Measurements from ENCODE around the gene RAVER2.

The RAVER2 gene

DNA sequence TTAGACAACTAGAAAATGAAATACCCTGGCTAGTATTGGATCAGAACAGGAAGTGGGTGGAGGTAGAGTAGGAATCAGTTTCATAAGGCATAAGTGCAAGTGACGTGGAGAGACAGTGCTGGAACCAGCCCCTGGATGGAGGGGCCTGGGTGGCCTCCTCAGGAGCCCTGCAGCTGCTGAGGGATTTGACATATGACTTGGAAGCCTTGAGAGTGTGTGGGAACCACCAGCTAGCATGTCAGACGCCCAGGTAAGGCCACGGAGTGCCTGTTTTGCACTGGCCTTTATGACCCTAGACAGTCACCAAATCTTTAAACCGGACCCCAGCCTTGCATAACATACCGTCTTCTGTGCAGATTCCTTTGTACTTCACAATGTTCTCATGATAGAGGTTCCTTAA is 94.4 kb downstream of the RAVER2 start:
- Histone ChIP-seq H3K9me3 (ENCODE audit: control insufficient read depth, insufficient read depth, low read length) (no peaks in the 10 kb centered on the region), H3K36me3 (ENCODE audit: insufficient read depth, low read length) (no peaks in the 10 kb centered on the region; the same call in 1 of the 2 replicates), H3K9ac (ENCODE audit: low read depth, low read length) (no peak overlapping the region), H3K4me1 (ENCODE audit: insufficient read depth, low read length) (no peaks in the 10 kb centered on the region)

DNA sequence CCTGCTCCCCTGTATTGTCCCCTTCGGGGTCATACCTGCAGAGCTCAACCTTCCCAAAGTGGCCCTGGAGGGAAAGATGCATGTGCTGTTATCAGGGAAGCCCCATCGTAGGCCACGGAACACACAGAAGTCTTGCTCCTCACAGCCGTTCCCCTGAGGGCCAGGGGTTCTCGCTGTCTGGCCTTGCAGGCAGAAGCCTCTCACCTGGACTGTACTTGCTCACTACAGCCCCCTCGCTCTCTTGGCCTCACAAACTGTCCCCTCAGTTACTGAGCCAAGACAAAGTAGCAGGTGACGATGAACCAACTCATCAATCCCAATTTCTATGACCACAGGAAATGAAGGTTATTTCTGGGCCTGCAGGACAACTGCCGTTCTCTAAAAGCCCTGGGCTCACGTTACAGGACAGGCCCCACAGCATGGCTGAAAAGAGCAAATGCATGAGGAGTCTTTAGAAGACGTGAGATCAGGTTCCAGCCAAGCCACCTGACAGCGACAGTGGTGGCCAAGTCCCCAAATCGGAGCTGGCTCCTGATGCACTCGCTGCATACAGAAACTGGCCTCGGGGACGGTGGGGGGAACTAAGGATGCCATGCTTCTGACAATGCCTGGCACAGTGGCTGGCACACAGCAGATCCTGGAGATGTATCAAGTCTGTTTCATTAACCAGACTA is 95.0 kb downstream of the RAVER2 start:
- H3K36me3 ChIP-seq (ENCODE audit: insufficient read depth, low read length): no peaks in the 10 kb centered on the region; the same call in 1 of the 2 replicates
- H3K4me1 ChIP-seq (ENCODE audit: insufficient read depth, low read length): no peaks in the 10 kb centered on the region
- no peak overlapping the region for H3K9ac ChIP-seq (ENCODE audit: low read depth, low read length)
- no peaks in the 10 kb centered on the region for H3K9me3 ChIP-seq (ENCODE audit: control insufficient read depth, insufficient read depth, low read length)

DNA sequence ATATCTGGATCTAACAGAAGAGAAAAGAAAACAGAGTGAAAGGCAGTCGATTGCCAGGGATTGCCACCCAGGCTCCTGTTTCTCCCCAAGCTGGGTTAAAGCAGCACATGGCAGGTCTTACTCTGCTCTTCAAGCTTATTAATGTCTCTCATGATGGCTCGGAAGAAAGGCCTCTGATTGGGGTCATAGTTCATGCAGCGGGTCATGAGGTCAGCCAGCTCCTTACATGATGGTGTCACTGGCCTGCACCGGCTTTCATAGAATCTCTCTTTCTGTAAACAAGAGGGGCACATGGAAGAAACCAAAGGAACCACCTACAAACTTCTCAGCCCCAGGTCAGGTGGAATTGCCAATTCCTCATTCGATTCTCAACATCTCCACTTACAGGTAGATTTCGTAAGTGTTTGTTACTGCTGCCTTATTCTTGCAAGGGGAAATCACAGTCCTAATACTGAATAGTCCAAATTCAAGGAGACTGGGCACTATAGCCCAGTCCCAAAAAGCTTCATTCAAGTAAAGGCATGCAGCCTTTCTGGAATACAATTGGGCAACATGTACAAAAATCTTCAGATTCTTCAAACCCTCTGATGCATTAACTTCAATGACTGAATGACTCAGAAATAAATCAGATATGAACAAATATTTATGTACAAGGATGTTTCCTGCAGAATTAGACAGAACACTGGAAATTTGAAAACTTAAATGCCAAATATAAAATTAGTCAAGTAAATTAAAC is 96.6 kb downstream of the RAVER2 start:
- peaks cover 2% of the 10 kb centered on the region; the same call in 1 of the 2 replicates for H3K36me3 ChIP-seq (ENCODE audit: insufficient read depth, low read length)
- no peaks in the 10 kb centered on the region for H3K9me3 ChIP-seq (ENCODE audit: control insufficient read depth, insufficient read depth, low read length)
- no peak overlapping the region for H3K9ac ChIP-seq (ENCODE audit: low read depth, low read length)
- H3K4me1 ChIP-seq (ENCODE audit: insufficient read depth, low read length): no peaks in the 10 kb centered on the region

DNA sequence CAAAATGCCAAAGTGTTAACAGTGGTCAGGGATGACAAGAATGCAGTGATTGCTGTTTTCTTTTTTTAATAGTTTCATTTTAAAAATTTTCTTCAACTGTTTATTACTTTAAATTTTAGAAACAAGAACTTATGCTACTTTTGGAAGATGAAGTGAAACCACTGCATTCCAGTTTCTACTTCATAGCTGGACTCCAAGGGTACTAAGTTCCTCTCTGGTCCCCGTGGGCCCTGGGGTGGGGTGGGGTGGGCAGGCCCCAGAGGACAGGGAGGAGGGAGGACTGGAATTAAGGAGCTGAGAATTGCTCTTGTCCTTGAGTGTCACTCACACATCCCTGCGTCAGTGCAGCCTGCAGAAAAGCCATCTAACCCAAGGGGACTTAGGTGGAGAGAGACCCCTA is 97.3 kb downstream of the RAVER2 start:
- no peaks in the 10 kb centered on the region for H3K9me3 ChIP-seq (ENCODE audit: control insufficient read depth, insufficient read depth, low read length)
- H3K9ac ChIP-seq (ENCODE audit: low read depth, low read length): no peak overlapping the region
- H3K4me1 ChIP-seq (ENCODE audit: insufficient read depth, low read length): no peaks in the 10 kb centered on the region
- peaks cover 2% of the 10 kb centered on the region; the same call in 1 of the 2 replicates for H3K36me3 ChIP-seq (ENCODE audit: insufficient read depth, low read length)

DNA sequence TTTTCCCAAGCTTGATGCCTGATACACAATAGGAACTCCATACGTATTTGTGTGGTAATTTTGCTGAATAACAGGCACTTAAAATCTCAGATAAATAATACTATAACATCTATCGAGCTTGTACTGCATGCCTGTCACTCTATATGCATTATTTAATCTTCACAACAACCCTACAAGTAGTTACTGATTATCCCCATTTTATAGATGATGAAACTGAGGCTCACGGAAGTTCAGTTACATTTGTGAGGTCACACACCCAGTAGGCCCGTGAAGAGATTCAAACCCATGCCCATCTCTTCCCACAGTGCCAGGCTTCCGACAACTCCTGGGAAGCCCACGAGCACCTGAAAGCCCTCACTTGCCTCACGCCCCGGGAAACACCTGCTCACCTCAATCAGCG is 98.8 kb downstream of the RAVER2 start:
- Histone ChIP-seq H3K36me3 (ENCODE audit: insufficient read depth, low read length) (peaks cover 2% of the 10 kb centered on the region; the same call in 1 of the 2 replicates), H3K9ac (ENCODE audit: low read depth, low read length) (no peak overlapping the region), H3K9me3 (ENCODE audit: control insufficient read depth, insufficient read depth, low read length) (no peaks in the 10 kb centered on the region), H3K4me1 (ENCODE audit: insufficient read depth, low read length) (no peaks in the 10 kb centered on the region)

DNA sequence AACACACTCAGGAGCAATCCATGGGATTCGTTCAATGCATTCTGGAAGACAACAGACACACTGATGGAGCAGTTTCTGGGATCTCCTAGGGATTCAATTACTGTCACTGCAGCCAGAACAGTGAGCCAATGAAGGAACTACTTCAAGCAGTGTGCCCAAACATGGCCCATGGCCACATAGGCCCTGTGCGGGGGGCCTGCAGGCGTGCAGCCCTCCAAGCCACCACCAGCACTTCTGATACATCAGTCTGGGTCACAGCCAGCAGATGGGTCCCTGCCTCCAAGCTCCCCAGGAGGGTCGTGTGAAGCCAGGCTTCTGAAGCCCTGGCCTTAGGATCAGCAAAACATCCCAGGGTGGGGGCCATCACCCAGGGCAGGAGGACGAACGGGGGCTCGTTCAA is 99.3 kb downstream of the RAVER2 start:
- Histone ChIP-seq H3K4me1 (ENCODE audit: insufficient read depth, low read length) (no peaks in the 10 kb centered on the region), H3K9me3 (ENCODE audit: control insufficient read depth, insufficient read depth, low read length) (no peaks in the 10 kb centered on the region), H3K36me3 (ENCODE audit: insufficient read depth, low read length) (peaks cover 2% of the 10 kb centered on the region; the same call in 1 of the 2 replicates), H3K9ac (ENCODE audit: low read depth, low read length) (no peak overlapping the region)

DNA sequence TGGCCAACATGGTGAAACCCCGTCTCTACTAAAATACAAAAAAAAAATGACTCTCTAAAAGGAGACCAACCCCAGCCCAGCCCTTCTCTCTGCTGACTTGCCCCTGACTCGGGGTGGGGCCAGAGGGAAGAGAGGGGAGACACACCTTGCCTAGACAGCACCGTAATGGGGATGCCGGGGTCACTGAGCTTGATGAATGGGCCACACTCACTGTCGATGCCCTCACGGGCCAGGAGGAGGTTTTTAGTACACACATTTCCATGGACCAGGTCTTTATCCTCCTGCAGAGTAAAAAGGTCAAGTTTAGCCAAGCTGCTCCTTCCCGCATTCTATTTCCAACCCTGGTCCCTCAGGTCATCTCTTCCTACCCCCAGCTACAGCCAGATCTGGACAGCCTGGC is 99.7 kb downstream of the RAVER2 start:
- Histone ChIP-seq H3K9ac (ENCODE audit: low read depth, low read length) (no peak overlapping the region), H3K4me1 (ENCODE audit: insufficient read depth, low read length) (no peaks in the 10 kb centered on the region), H3K9me3 (ENCODE audit: control insufficient read depth, insufficient read depth, low read length) (no peaks in the 10 kb centered on the region), H3K36me3 (ENCODE audit: insufficient read depth, low read length) (peaks cover 2% of the 10 kb centered on the region; the same call in 1 of the 2 replicates)

DNA sequence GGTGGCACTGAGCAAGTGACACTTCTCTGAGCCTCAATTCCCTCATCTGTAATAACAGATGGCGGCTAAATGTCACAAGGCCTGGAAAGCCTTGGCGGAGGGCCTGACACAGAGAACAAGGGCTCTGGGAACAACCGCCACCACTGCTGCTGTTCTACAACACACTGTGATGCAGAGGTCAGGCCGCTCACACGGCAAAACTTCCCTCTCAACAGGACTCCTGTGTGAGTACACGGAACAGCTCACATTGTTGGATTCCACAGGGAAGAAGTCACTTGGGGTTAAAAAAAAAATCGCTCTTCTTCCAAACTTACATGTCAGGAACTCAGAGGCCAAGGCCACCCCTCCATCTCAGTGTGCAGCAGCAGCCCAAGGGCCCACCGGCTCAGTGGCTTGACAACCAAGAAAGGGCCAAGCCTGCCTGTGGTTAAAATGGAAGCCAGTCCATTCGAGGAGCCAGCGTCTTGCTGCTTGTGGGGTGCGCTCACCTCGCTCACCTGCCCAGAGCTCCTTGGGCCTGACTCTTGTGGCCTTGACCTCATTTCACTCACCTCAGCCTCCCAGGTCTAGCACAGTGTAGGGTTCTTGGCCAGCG is 101.1 kb downstream of the RAVER2 start:
- H3K36me3 ChIP-seq (ENCODE audit: insufficient read depth, low read length): peaks cover 2% of the 10 kb centered on the region; the same call in 1 of the 2 replicates
- no peak overlapping the region for H3K9ac ChIP-seq (ENCODE audit: low read depth, low read length)
- no peaks in the 10 kb centered on the region for H3K9me3 ChIP-seq (ENCODE audit: control insufficient read depth, insufficient read depth, low read length)
- H3K4me1 ChIP-seq (ENCODE audit: insufficient read depth, low read length): no peaks in the 10 kb centered on the region

DNA sequence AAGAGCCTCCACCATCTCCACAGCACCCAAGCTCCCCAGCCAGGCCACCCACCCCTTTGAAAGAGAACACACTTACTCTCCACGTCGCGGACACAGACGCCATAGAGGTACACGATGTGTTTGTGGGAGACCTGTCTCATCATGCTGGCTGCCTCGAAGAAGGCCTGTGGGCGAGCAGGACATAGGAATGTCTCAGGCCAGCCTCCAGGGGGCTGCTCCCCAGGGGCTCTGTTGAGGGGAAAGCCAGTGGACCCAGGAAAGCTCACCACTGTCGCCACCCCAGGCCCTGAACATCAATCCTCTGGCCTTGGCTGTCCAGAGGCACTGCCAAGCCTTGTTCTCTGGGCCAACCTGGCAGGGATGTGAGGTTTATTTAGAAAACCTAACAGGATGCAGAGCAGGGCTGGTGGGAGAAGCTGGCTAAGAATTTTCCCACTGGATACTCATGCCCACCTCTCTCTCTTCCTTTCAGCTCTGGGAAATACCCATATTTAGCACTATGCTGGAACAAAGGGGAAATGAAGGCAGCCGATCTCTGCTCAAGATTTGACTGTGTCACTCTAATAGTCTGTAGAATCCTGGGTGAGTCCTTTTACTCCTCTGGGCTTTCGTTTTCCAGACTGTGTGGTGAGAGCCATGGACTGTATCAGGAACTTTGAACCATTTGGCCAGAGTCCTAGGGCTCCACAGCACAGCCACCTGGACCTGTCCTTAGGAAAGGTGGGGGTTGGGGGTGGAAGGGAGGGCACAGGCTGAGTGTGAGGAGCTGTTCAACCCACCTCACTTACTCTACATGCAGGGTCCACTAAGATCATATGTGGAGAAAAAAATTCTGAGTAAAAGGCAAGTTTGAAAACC is 101.9 kb downstream of the RAVER2 start:
- H3K9me3 ChIP-seq (ENCODE audit: control insufficient read depth, insufficient read depth, low read length): no peaks in the 10 kb centered on the region
- peaks cover 2% of the 10 kb centered on the region; the same call in 1 of the 2 replicates for H3K36me3 ChIP-seq (ENCODE audit: insufficient read depth, low read length)
- no peak overlapping the region for H3K9ac ChIP-seq (ENCODE audit: low read depth, low read length)
- H3K4me1 ChIP-seq (ENCODE audit: insufficient read depth, low read length): no peaks in the 10 kb centered on the region

DNA sequence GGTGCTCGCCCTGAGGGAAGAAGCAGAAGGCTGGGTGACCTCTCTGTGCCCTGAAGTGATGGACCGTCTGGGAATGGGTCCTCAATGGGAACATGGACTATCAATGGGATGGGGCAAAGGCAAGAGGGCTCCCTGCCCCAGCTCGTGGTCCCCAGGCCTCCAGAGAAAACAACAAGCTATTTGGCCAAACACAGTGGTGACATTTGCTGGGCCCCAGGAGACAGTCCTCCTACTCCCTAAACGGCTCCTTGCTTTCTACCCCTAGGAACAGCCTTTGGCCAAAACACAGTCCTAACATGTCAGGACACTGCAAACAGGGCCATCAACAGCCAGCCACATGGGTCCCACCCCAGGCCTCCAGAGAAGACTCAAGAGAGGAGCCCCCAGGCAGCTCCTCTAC is 102.8 kb downstream of the RAVER2 start:
- peaks cover 2% of the 10 kb centered on the region; the same call in 1 of the 2 replicates for H3K36me3 ChIP-seq (ENCODE audit: insufficient read depth, low read length)

DNA sequence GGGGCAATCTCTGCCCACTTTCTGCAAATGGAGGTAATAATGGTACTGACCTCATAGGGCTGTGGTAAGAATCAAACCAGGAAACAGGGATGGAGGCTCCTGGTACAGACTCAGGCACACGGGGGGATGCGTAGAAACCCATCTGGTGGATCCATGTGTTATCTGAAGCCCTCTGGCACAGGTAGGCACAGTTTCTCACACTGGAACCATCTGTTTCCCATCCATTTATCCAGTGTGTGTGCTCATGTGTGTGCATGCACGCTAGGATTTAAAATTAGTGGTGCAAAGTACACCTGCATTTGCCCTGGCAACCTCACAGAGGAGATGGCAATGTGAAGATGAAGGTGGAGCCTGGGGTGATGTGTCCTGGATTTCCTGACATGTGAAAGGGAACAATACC is 103.3 kb downstream of the RAVER2 start:
- no peaks in the 10 kb centered on the region for H3K4me1 ChIP-seq (ENCODE audit: insufficient read depth, low read length)

More for the DNA sequence above, 102.8 kb downstream of the RAVER2 start:
- Histone ChIP-seq H3K9me3 (ENCODE audit: control insufficient read depth, insufficient read depth, low read length) (no peaks in the 10 kb centered on the region), H3K4me1 (ENCODE audit: insufficient read depth, low read length) (no peaks in the 10 kb centered on the region), H3K9ac (ENCODE audit: low read depth, low read length) (no peak overlapping the region)

DNA sequence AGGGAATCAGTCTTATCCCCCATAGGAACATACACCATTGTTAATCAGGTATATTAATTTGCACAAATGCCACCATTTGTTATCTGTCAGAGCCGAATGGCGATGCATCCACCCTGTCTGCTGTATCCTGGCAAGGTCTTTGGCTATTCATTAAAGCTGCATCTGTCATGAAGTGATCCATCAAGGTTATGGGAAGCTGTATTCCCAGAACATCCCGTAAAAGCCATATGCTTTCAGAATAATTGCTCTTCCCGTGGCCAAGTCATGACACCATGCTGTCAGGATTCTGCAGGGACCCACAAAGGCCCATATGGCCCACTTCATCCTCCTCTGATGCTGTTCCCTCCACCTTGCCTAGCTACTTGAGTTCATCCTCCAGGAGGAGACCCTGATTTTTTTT is 103.9 kb downstream of the RAVER2 start:
- H3K9ac ChIP-seq (ENCODE audit: low read depth, low read length): no peak overlapping the region
- H3K4me1 ChIP-seq (ENCODE audit: insufficient read depth, low read length): no peaks in the 10 kb centered on the region
- no peaks in the 10 kb centered on the region for H3K9me3 ChIP-seq (ENCODE audit: control insufficient read depth, insufficient read depth, low read length)
- H3K36me3 ChIP-seq (ENCODE audit: insufficient read depth, low read length): peaks cover 2% of the 10 kb centered on the region; the same call in 1 of the 2 replicates

More for the DNA sequence above, 103.3 kb downstream of the RAVER2 start:
- Histone ChIP-seq H3K9ac (ENCODE audit: low read depth, low read length) (no peak overlapping the region), H3K9me3 (ENCODE audit: control insufficient read depth, insufficient read depth, low read length) (no peaks in the 10 kb centered on the region), H3K36me3 (ENCODE audit: insufficient read depth, low read length) (peaks cover 2% of the 10 kb centered on the region; the same call in 1 of the 2 replicates)

DNA sequence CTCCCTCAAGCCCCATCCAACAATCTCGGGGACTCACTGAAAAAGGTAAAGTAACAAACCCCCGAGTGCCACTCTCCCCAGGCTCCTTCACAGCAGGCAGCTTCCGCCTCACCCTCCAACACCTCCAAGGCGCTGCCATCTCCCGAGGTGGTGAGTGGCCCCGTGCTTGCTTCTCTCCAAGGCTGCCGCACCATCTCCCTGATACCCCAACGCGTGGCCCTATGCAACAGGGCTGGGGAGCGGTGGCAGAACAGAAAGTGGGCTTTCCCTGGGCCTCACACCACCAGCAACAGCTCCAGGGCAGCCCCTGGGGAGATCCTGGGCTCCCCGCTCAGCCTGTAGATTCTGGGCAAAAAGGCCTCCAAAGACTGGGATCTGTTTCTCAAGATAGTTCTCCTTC is 105.1 kb downstream of the RAVER2 start:
- peaks cover 2% of the 10 kb centered on the region; the same call in 1 of the 2 replicates for H3K36me3 ChIP-seq (ENCODE audit: insufficient read depth, low read length)
- H3K4me1 ChIP-seq (ENCODE audit: insufficient read depth, low read length): no peaks in the 10 kb centered on the region
- H3K9ac ChIP-seq (ENCODE audit: low read depth, low read length): no peak overlapping the region
- H3K9me3 ChIP-seq (ENCODE audit: control insufficient read depth, insufficient read depth, low read length): no peaks in the 10 kb centered on the region

DNA sequence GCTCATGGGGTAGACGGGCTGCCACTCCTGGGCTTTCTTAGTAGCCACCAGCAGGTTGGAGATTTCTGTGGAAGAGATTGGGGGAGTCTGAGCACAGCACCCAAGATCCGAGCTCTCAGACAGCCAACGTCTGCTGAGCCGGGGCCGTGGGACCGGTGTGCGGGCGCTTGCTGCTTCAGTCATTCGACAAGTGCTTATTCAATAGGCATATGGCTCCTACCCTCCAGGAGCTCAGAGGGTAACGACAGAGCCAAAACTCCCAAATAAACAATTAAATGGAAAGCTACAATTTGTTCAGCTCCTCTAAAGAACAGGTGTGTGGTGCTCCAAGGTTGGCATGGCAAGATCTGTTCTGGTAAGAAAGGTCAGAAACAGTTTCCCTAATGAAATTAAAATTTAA is 106.0 kb downstream of the RAVER2 start:
- Histone ChIP-seq H3K9me3 (ENCODE audit: control insufficient read depth, insufficient read depth, low read length) (no peaks in the 10 kb centered on the region), H3K36me3 (ENCODE audit: insufficient read depth, low read length) (no peaks in the 10 kb centered on the region), H3K9ac (ENCODE audit: low read depth, low read length) (no peak overlapping the region), H3K4me1 (ENCODE audit: insufficient read depth, low read length) (no peaks in the 10 kb centered on the region)
